HG03135 (cell line): ENCODE results near the gene GDAP1L1.
"Not testable (repeated sequence)": the region's sequence is repeated elsewhere in the genome, so short reads cannot be mapped to it uniquely, and the experiment has no call there.

Source experiments
- ATAC-seq: cut with Tn5 transposase; IDR thresholded peaks from one replicate; pipeline ENCODE4 v1.9.1; 2021; ENCODE audit warnings: mild to moderate bottlenecking, moderate library complexity; ENCODE audit not compliant: unreplicated experiment

Gene GDAP1L1

GRCh38 chr20:44219170-44219730 lies 27.9 kb upstream of the GDAP1L1 start:
- ATAC-seq = no peak

- no peak for ATAC-seq
Observed at GRCh38 chr20:44219791-44220190, 27.3 kb upstream of the GDAP1L1 start.

GRCh38 chr20:44221368-44221954 lies 25.6 kb upstream of the GDAP1L1 start:
- ATAC-seq = no peak

- no peak for ATAC-seq
Observed at GRCh38 chr20:44222027-44222426, 25.1 kb upstream of the GDAP1L1 start.

GRCh38 chr20:44222633-44223368 lies 24.3 kb upstream of the GDAP1L1 start:
- no peak for ATAC-seq

GRCh38 chr20:44223721-44224120 lies 23.4 kb upstream of the GDAP1L1 start:
- no peak for ATAC-seq

- no peak for ATAC-seq
Observed at GRCh38 chr20:44224637-44225036, 22.5 kb upstream of the GDAP1L1 start.

- no peak for ATAC-seq
Observed at GRCh38 chr20:44228465-44229258, 18.4 kb upstream of the GDAP1L1 start.

GRCh38 chr20:44231193-44231592 lies 15.9 kb upstream of the GDAP1L1 start:
- ATAC-seq = no peak

GRCh38 chr20:44231713-44232468 lies 15.2 kb upstream of the GDAP1L1 start:
- ATAC-seq = no peak

GRCh38 chr20:44232469-44232856 lies 14.6 kb upstream of the GDAP1L1 start:
- not testable (repeated sequence) for ATAC-seq

- ATAC-seq = no peak
Observed at GRCh38 chr20:44233436-44234016, 13.6 kb upstream of the GDAP1L1 start.

- no peak for ATAC-seq
Observed at GRCh38 chr20:44234566-44235317, 12.4 kb upstream of the GDAP1L1 start.

GRCh38 chr20:44235702-44236101 lies 11.4 kb upstream of the GDAP1L1 start:
- ATAC-seq = no peak

- not testable (repeated sequence) for ATAC-seq
Observed at GRCh38 chr20:44236840-44237239, 10.3 kb upstream of the GDAP1L1 start.

- ATAC-seq = no peak
Observed at GRCh38 chr20:44241796-44242195, 5.3 kb upstream of the GDAP1L1 start.

- no peak for ATAC-seq
Observed at GRCh38 chr20:44245977-44246376, 1.1 kb upstream of the GDAP1L1 start.

GRCh38 chr20:44247586-44248409 lies 690 bp downstream of the GDAP1L1 start:
- ATAC-seq = no peak

- ATAC-seq = no peak
Observed at GRCh38 chr20:44248410-44248759, 1.3 kb downstream of the GDAP1L1 start.
